ENCODE results near the gene TRABD2B. TPM values are rescaled to one million over a fixed set of nuclear protein-coding genes. Genes with fewer than 3 reads are reported as not detected.
A peak's percentile ranks its signal among the peaks of the same experiment; 100 is the strongest.

TRABD2B gene
- total and polyA plus RNA-seq, 2 of the 13 experiments (the other 11 are each of a cell fraction or from before 2014, with no cell fraction given): 0.04 TPM; not detected in 1

- TF ChIP-seq ZFP36L1 (CRISPR knock-in tag; IDR thresholded peaks at IDR 0.05) (no peak; the same call in 1 of the 2 replicates), KDM6A (CRISPR knock-in tag; IDR thresholded peaks at IDR 0.05; ENCODE audit: low read depth) (peak; percentile 98), MBD4 (IDR thresholded peaks at IDR 0.05; ENCODE audit: borderline replicate concordance, low read length) (no peak), ZNF468 (CRISPR knock-in tag; IDR thresholded peaks at IDR 0.05) (no peak), ZNF614 (CRISPR knock-in tag; IDR thresholded peaks at IDR 0.05; ENCODE audit: borderline replicate concordance) (peak; percentile 84; the same call in 1 of the 2 replicates), NFRKB (IDR thresholded peaks at IDR 0.05) (no peak), NFKB2 (CRISPR knock-in tag; IDR thresholded peaks at IDR 0.05; ENCODE audit: borderline replicate concordance) (no peak), ZNF784 (CRISPR knock-in tag; IDR thresholded peaks at IDR 0.05; ENCODE audit: borderline replicate concordance) (0 out of 2 replicates have a peak, but pooled peaks have one; percentile 51), MAX (IDR thresholded peaks at IDR 0.05) (peak; percentile 77), HNRNPK (IDR thresholded peaks at IDR 0.05; ENCODE audit: low read depth, low read length, poor library complexity, severe bottlenecking) (no peak), NFYC (CRISPR knock-in tag; IDR thresholded peaks at IDR 0.05) (0 out of 2 replicates have a peak, but pooled peaks have one; percentile 27), ZNF383 (CRISPR knock-in tag; IDR thresholded peaks at IDR 0.05; ENCODE audit: borderline replicate concordance) (no peak), XRCC5 (optimal IDR thresholded peaks at IDR 0.05; ENCODE audit: low read length) (no peak), SSRP1 (CRISPR knock-in tag; IDR thresholded peaks at IDR 0.05) (no peak), MYNN (CRISPR knock-in tag; IDR thresholded peaks at IDR 0.05; ENCODE audit: low read depth) (no peak), ZNF547 (CRISPR knock-in tag; IDR thresholded peaks at IDR 0.05) (peak; percentile 49; the same call in 1 of the 2 replicates), TBX3 (IDR thresholded peaks at IDR 0.05; ENCODE audit: borderline replicate concordance) (peak; percentile 87), POGZ (CRISPR knock-in tag; IDR thresholded peaks at IDR 0.05) (peak; percentile 60), ZMYM3 (CRISPR knock-in tag; IDR thresholded peaks at IDR 0.05) (peak; percentile 80), ZNF660 (CRISPR knock-in tag; IDR thresholded peaks at IDR 0.05; ENCODE audit: borderline replicate concordance, low read depth) (no peak), ZNF879 (CRISPR knock-in tag; IDR thresholded peaks at IDR 0.05) (no peak), ZNF766 (CRISPR knock-in tag; IDR thresholded peaks at IDR 0.05; ENCODE audit: borderline replicate concordance) (peak; percentile 85; the same call in 1 of the 2 replicates), DDIT3 (CRISPR knock-in tag; IDR thresholded peaks at IDR 0.05) (no peak), REL (CRISPR knock-in tag; conservative IDR thresholded peaks at IDR 0.05) (no peak), ATF3 (CRISPR knock-in tag; IDR thresholded peaks at IDR 0.05) (0 out of 2 replicates have a peak, but pooled peaks have one; percentile 14), USF2 (IDR thresholded peaks at IDR 0.05; ENCODE audit: low read depth, low read length) (no peak), USF2 (CRISPR knock-in tag; IDR thresholded peaks at IDR 0.05; ENCODE audit: borderline replicate concordance) (no peak)
Measured at GRCh38 chr1:47913225-47913823, 83.9 kb downstream of the TRABD2B start (continued).
